Astrocyte (in vitro differentiated cells and primary cell): ENCODE measurements around the gene CKAP2.
"Not testable (repeated sequence)": the region's sequence is repeated elsewhere in the genome, so short reads cannot be mapped to it uniquely, and the experiment has no call there.

Source experiments
- CTCF ChIP-seq: IDR thresholded peaks from 2 replicates; pipeline ENCODE4 v1.5.1; 2011; ENCODE audit warnings: low read depth, mild to moderate bottlenecking, inconsistent platforms, low read length, moderate library complexity; ENCODE audit not compliant: insufficient read depth
- EZH2 ChIP-seq: IDR thresholded peaks from 2 replicates; pipeline ENCODE4 v1.6.1; 2012; ENCODE audit warnings: mild to moderate bottlenecking, low read length, inconsistent platforms; ENCODE audit not compliant: insufficient read depth

- not testable (repeated sequence) for TF ChIP-seq CTCF, EZH2
Observed at GRCh38 chr13:52480677-52481428, 25.6 kb downstream of the CKAP2 start.
